HepG2 (cell line): ENCODE measurements around the gene PEX14.

Experiments
- ASH2L ChIP-seq: fragments of 300-600, 200-600 bp; sonication (generic); IDR thresholded peaks from 2 replicates; pipeline ENCODE4 v1.7.0; 2017; ENCODE audit warnings: low read depth, mild to moderate bottlenecking, moderate library complexity, mixed read lengths, low read length; ENCODE audit not compliant: insufficient read length
- CTCF ChIP-seq: sonication (generic); formaldehyde crosslinking; IDR thresholded peaks from 2 replicates; pipeline ENCODE4 v1.5.0; 2020; ENCODE audit warnings: mild to moderate bottlenecking, missing genetic modification reagents, moderate library complexity
- JUN ChIP-seq: sonication (generic); formaldehyde crosslinking; IDR thresholded peaks from 2 replicates; pipeline ENCODE4 v1.4.0; 2020; ENCODE audit warnings: mild to moderate bottlenecking, missing genetic modification reagents
- NCOA1 ChIP-seq: sonication (generic); formaldehyde crosslinking; IDR thresholded peaks from 2 replicates; pipeline ENCODE4 v1.9.0; 2021; ENCODE audit warnings: missing genetic modification reagents
- PTBP1 ChIP-seq: fragments of 200-400 bp; formaldehyde crosslinking; IDR thresholded peaks from 2 replicates; pipeline ENCODE4 v1.6.1; 2018; ENCODE audit warnings: low read length, low read depth; ENCODE audit not compliant: poor library complexity, severe bottlenecking
- U2AF2 ChIP-seq: fragments of 200-400 bp; formaldehyde crosslinking; IDR thresholded peaks from 2 replicates; pipeline ENCODE4 v1.6.1; 2017; ENCODE audit warnings: low read depth, mild to moderate bottlenecking, low read length
- ZFP91 ChIP-seq: sonication (generic); formaldehyde crosslinking; IDR thresholded peaks from 2 replicates; pipeline ENCODE4 v1.9.0; 2022; ENCODE audit warnings: missing genetic modification reagents, mild to moderate bottlenecking, borderline replicate concordance
- ZNF232 ChIP-seq: sonication (generic); formaldehyde crosslinking; IDR thresholded peaks from 2 replicates; pipeline ENCODE4 v1.4.0; 2020; ENCODE audit warnings: missing genetic modification reagents, borderline replicate concordance
- ZNF891 ChIP-seq: sonication (generic); formaldehyde crosslinking; IDR thresholded peaks from 2 replicates; pipeline ENCODE4 v1.5.0; 2020; ENCODE audit warnings: mild to moderate bottlenecking, missing genetic modification reagents

- TF ChIP-seq ZNF232 (CRISPR knock-in tag) = no peak
- TF ChIP-seq NCOA1 = no peak
- no peak for TF ChIP-seq ASH2L
- no peak for TF ChIP-seq U2AF2
- TF ChIP-seq CTCF (CRISPR knock-in tag) = no peak
- no peak for TF ChIP-seq ZNF891 (CRISPR knock-in tag)
- no peak for TF ChIP-seq JUN (CRISPR knock-in tag)
- no peak for TF ChIP-seq ZFP91 (CRISPR knock-in tag)
- TF ChIP-seq PTBP1 = no peak
These were observed 149.7 kb downstream of the PEX14 start for GRCh38 chr1:10624256-10625050.
